ENCODE measurements around the gene ZNF664.

Gene ZNF664

DNA sequence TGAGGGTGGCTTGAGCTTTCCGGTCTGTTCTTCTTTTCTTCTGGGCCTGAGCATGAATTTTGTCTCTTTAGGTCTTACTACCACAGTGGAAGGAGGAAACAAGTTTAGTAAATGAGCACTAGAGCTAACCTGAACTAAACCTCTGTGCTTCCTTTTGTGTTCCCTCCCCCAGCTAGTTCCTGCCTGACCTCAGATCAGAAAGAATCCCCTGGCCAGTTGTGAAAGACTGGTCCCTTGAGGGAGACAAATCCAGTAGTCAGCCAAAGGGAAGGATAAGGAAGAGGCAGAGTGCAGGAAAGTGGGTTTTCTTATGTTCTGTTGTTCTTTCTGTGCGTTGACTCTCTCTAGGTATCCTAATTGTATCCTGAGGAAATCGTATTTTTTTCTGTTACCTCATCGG, 17.5 kb downstream of the ZNF664 start:
- DNase-seq (ENCODE audit: low spot score) = no peak

DNA sequence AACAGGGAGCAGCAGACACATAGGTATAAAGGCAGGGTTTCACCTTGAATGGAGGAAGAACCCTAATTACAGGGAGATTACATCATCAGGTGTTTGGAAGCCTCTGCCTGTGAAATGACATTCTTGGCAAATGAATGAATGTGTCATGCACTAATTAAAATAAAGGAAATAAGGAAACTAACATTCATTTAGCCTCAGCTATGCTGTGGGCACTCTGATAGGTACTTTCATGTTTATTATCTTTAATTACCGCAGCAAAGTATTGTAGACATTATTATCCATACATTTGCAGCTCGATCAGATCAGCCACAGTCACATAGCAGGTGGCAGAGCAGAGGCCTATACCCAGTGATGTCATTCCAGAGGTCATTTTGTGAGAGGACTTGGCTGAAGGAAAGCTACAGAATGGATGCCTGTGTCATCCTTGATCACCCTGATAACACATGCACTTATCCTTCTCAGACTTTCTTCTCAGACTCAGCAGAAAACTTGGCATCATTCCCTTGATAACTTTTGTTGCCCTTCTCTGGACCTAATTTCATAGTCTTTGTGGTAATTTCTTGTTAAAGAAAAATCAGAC, 18.4 kb downstream of the ZNF664 start:
- no peak for DNase-seq (ENCODE audit: low spot score)

- no peak for DNase-seq (ENCODE audit: low spot score)
Measured at GRCh38 chr12:123992118-123992825, 19.3 kb downstream of the ZNF664 start.

GRCh38 chr12:123995023-123995748, 22.2 kb downstream of the ZNF664 start:
- no peak for DNase-seq (ENCODE audit: low spot score)

- DNase-seq (ENCODE audit: low spot score) = no peak
Measured at GRCh38 chr12:123996581-123996980, 23.6 kb downstream of the ZNF664 start.

- no peak for DNase-seq (ENCODE audit: low spot score)
Measured at GRCh38 chr12:123997033-123997822, 24.2 kb downstream of the ZNF664 start.

DNA sequence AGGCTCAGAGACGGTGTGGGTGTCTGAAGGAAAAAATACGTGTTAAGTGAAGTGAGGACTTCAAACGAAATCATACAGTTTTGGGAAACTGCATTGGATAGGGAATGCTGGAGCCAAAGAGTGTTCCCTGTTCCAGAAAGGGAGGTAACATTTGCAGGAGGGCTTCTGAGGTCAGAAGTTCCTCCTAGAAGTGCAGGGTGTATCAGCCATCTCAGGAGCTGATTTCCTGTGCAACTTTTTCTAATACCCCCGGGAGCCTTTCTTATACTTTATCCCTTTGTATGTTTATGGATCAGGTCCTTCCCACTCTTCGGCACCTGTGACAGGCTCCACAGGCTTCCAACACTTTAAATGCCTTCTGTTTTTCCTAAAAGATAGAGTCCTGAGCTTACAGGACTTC, 24.9 kb downstream of the ZNF664 start:
- no peak for DNase-seq (ENCODE audit: low spot score)

GRCh38 chr12:123998344-123998990, 25.5 kb downstream of the ZNF664 start:
- DNase-seq (ENCODE audit: low spot score) = no peak

DNA sequence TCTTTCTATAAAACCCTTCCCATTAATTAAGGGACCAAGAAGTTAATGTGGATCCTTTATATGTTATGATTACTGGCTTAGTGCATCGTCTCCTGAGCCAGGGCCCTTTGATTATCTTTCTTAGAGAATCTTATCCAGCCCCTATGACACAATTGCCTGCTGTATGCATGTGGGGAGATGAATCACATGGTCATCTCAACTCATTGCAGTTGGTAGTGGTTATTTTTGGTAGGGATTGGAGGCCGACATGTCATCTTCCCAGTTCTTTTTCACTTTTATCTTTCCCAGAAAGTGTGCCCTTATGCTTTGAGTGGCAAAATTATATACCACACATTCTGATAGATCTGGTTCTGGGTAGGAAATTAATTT, 26.0 kb downstream of the ZNF664 start:
- no peak for DNase-seq (ENCODE audit: low spot score)

DNA sequence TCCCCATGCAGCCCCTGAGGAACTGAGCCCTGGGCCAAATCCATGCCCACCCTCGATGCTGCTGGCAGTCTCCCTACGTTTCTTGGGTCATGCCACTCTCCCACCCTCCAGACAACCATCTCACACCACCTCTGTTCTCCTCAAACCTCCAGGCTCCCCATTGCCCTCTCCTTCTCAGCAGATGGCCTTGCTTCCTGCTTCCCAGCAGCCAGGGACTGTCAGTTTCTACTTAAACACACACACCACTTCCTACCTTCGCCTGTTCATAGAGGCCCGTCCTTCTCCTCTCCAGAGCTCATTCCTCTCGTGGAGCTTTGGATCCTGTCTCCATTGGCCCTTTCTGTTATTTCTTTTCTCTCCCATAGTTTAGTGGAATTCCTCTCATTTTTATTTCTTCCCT, 27.1 kb downstream of the ZNF664 start:
- no peak for DNase-seq (ENCODE audit: low spot score)

- no peak for DNase-seq (ENCODE audit: low spot score)
Measured at GRCh38 chr12:124001343-124001742, 28.3 kb downstream of the ZNF664 start.

- DNase-seq (ENCODE audit: low spot score) = no peak
Measured at GRCh38 chr12:124002021-124002644, 29.1 kb downstream of the ZNF664 start.

GRCh38 chr12:124002654-124003053, 29.6 kb downstream of the ZNF664 start:
- no peak for DNase-seq (ENCODE audit: low spot score)

DNA sequence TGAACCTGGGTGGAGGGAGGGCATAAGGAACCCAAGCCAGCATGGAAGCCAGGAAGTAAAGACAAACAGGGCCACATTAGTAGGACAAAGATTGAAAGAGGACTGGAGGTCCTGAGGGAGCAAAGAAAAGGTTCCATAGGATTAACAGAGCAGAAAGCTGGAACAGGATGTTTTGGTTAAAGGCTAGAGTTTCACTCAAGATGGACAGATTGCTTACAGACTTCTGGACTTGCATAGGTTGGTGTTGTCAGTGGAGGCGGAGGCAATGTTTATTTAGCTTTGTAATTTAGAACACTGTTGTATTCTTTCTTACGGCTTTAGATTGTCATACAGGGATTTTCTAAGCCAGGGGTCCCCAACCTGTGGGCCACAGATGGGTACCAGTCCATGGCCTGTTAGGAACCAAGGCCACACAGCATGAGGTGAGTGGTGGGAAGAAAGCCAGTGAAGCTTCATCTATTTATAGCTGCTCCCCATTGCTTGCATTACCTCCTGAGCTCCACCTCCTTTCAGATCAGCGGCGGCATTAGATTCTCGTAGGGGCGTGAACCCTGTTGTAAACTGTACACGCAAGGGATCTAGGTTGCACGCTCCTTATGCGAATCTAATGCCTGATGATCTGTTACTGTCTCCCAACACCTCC, 31.3 kb downstream of the ZNF664 start:
- no peak for DNase-seq (ENCODE audit: low spot score)

GRCh38 chr12:124006085-124006845, 33.2 kb downstream of the ZNF664 start:
- no peak for DNase-seq (ENCODE audit: low spot score)

- DNase-seq (ENCODE audit: low spot score) = no peak
Measured at GRCh38 chr12:124006846-124007713, 34.1 kb downstream of the ZNF664 start.

DNA sequence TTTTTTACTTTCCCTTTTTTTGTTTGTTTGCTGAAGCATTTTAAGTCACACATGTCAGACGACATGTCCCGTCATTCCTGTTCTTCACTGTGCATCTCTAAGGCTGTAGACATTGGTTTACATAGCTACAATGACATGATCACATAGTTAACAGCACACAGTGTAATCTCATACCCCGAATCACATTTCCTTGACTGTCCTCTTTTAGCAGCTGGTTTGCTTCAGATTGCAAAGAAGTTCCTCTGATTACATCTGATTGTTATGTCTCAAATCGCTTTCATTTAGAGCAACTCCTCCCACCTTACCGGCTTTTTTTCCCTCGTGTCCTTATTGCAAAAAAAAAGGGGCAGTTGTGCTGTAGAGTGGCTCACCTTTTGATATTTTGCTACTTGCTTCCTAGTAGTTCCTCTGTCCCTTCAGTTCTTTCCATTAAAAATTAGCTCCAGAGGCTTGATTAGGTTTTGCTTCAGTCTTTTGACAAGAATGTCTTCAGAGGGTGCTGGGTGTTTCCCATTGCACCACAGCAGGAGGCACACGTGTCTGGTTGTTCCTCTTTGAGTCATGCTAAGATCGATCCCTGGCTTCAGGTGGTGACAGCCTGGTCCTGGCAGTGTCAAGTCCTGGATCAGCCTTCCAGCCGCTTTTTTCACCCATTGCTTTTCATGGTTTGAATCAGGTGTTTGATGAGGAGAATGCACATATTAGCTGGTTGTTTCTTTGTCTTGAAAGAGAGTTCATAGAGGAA, 35.0 kb downstream of the ZNF664 start:
- no peak for DNase-seq (ENCODE audit: low spot score)

- DNase-seq (ENCODE audit: low spot score) = no peak
Measured at GRCh38 chr12:124008595-124008994, 35.6 kb downstream of the ZNF664 start.

DNA sequence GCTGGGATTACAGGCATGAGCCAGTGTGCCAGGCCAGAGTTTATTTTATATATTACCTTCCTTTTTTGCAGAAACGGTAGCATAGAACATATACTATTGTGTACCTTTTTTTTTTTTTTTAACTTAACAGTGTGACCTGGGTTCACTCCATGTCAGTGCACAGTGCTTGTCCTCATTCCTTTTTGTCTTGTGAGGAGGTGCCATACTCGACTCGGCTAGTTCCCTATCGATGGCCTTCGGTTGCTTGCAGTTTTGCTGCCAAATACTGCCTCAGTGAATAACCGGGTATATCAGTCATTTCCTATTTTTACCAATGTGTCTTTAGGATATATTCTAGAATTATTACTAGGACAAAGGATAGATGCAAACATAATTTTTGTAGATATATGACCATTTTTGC, 36.8 kb downstream of the ZNF664 start:
- no peak for DNase-seq (ENCODE audit: low spot score)
